ENCODE results near the gene AFF2.

- TF ChIP-seq RARB (CRISPR knock-in tag; IDR thresholded peaks at IDR 0.05) (no peak), ZNF565 (CRISPR knock-in tag; conservative IDR thresholded peaks at IDR 0.05; ENCODE audit: low read depth) (no peak), ISL1 (CRISPR knock-in tag; IDR thresholded peaks at IDR 0.05) (no peak), TSHZ2 (CRISPR knock-in tag; IDR thresholded peaks at IDR 0.05) (no peak), ZNF8 (CRISPR knock-in tag; IDR thresholded peaks at IDR 0.05) (no peak), PATZ1 (CRISPR knock-in tag; IDR thresholded peaks at IDR 0.05; ENCODE audit: borderline replicate concordance) (no peak), GLIS3 (CRISPR knock-in tag; IDR thresholded peaks at IDR 0.05) (no peak)
These were observed 414.4 kb downstream of the AFF2 start for GRCh38 chrX:148914783-148915182.
